ENCODE data around the gene ASTN1.

ASTN1 gene

GRCh38 chr1:177164380-177165068 lies at the start of gene ASTN1:
TSS of gene ASTN1 (minus strand) at chr1:177164712. CDS start at chr1:177164676, 36 bp downstream.
- no peak for DNase-seq

- DNase-seq, result no peak
Measured at GRCh38 chr1:177211231-177211630, 46.7 kb upstream of the ASTN1 start.

- peak; percentile 40 for DNase-seq
Measured at GRCh38 chr1:177210071-177210470, 45.6 kb upstream of the ASTN1 start.

- DNase-seq, result peak; percentile 100
Measured at GRCh38 chr1:177209357-177209756, 44.8 kb upstream of the ASTN1 start.

- DNase-seq, result no peak
Measured at GRCh38 chr1:177208920-177209319, 44.4 kb upstream of the ASTN1 start.

GRCh38 chr1:177206831-177207355 lies 42.4 kb upstream of the ASTN1 start:
- DNase-seq, result no peak

GRCh38 chr1:177200290-177200689 lies 35.8 kb upstream of the ASTN1 start:
- DNase-seq, result peak; percentile 17

- no peak for DNase-seq
Measured at GRCh38 chr1:177198243-177198642, 33.7 kb upstream of the ASTN1 start.

- no peak for DNase-seq
Measured at GRCh38 chr1:177190308-177190970, 25.9 kb upstream of the ASTN1 start.

- no peak for DNase-seq
Measured at GRCh38 chr1:177186639-177187038, 22.1 kb upstream of the ASTN1 start.

GRCh38 chr1:177185209-177185608 lies 20.7 kb upstream of the ASTN1 start:
- DNase-seq, result no peak

- no peak for DNase-seq
Measured at GRCh38 chr1:177183836-177184235, 19.3 kb upstream of the ASTN1 start.

- peak; percentile 14 for DNase-seq
Measured at GRCh38 chr1:177181631-177182291, 17.2 kb upstream of the ASTN1 start.

- no peak for DNase-seq
Measured at GRCh38 chr1:177181280-177181630, 16.7 kb upstream of the ASTN1 start.

GRCh38 chr1:177174921-177175634 lies 10.6 kb upstream of the ASTN1 start:
- DNase-seq, result no peak

GRCh38 chr1:177173976-177174375 lies 9.5 kb upstream of the ASTN1 start:
- DNase-seq, result no peak

- no peak for DNase-seq
Measured at GRCh38 chr1:177172866-177173265, 8.4 kb upstream of the ASTN1 start.

- DNase-seq, result no peak
Measured at GRCh38 chr1:177172272-177172671, 7.8 kb upstream of the ASTN1 start.

GRCh38 chr1:177171536-177172123 lies 7.1 kb upstream of the ASTN1 start:
- DNase-seq, result no peak

GRCh38 chr1:177170756-177171535 lies 6.4 kb upstream of the ASTN1 start, which contains the start of gene BRINP2:
TSS of gene BRINP2 (plus strand) at chr1:177170958. CDS start at chr1:177229877, 58,919 bp downstream.
- DNase-seq, result peak; percentile 67

- DNase-seq, result no peak
Measured at GRCh38 chr1:177165069-177165439, 542 bp upstream of the ASTN1 start.

- no peak for DNase-seq
Measured at GRCh38 chr1:177163844-177164379, 600 bp downstream of the ASTN1 start.

Measured in kidney glomerular epithelial cell (primary cell).